Measurements from ENCODE around the gene LIME1.

Gene LIME1

DNA sequence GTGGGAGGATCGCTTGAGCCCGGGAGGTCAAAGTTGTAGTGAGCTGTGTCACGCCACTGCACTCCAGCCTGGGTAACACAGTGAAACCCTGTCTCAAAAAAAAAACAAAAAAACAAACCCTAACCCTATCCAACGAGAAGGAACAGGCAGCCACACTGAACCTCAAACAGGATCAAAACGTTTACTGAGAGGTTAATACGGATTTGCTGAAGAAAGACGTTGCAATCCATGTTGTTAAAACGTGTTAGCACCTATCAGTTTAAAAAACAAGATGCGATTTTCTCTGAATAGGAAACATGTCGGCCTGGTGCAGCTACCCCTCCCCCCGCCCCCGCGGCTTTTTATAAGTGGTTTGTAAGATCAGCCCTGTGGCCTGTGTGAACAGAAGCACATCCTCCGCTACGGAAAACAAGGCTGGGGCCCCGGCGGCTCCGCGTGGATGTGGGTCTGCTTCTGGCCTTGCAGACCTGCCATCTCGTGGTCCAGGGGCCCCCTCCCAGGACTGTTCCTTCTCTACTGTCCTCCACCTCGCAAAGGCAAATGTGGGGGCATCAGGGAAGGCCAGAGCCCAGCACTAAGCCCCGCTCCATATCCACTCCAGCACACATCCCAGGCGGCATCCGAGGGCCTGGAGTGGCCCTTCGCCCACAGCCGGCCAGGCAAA is 14.5 kb downstream of the LIME1 start:
- DNase-seq = no peak

DNA sequence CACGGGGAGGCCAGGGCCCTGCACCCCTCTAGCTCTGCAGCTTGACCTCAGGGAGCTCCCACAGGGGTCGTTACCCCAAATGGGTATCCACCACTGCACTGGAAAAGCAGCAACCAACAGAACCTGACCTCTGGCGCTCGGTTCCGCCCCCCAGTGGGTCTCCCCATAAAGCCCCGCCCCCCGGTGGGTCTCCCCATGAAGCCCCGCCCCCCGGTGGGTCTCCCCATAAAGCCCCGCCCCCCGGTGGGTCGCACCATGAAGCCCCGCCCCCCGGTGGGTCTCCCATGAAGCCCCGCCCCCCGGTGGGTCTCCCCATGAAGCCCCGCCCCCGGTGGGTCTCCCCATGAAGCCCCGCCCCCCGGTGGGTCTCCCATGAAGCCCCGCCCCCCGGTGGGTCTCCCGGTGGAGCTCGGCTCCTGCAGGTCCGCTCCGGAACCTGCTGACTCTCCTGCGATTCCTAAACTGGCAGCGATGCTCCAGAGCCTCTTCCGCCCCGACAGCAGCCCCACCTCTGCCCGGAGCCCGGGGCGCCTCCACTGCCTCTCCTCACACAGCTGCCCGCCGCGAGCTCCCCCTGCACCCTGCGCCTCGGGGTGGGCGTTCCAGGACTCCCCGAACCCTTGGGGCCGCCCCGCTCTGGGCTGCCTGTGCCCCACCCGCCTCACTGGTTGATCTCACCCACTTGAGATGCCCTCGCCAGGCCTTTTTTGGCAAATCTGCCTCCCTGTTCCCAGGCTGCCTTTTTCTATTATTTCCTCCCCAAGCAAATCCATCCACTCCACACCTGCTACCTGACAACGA is 15.2 kb downstream of the LIME1 start:
- no peak for DNase-seq

DNA sequence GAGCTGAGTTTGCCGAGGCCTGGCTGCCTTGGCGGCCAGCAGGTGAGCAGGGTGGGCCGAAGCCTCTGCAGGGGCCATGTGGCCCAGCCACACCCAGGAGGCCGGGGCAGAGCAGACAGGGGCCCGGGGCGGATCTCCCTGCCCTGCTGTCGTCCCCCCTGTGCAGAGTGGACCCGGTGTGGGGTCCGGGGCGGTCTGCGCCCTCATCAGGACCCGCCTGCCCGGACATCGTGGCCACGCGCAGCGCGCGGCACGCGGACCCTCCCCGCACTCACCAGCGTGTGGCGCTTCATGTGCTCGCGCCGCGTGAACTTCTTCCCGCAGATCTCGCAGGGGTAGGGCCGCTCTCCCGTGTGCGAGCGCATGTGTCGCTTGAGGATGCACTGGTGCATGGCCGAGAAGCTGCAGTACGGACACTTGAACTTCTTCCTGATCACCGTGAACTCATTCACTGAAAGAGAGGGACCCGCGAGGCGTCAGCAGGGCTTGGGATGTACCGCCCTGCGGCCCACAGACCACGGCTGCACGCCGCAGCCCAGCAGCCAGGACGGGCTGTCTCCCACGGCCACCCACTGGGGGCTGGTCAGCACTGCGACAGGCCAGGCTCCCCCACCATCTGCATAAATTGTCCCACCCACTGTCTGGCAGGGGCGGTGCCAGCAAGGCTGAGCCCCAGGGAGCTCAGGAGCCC is 16.1 kb downstream of the LIME1 start:
- DNase-seq = no peak

DNA sequence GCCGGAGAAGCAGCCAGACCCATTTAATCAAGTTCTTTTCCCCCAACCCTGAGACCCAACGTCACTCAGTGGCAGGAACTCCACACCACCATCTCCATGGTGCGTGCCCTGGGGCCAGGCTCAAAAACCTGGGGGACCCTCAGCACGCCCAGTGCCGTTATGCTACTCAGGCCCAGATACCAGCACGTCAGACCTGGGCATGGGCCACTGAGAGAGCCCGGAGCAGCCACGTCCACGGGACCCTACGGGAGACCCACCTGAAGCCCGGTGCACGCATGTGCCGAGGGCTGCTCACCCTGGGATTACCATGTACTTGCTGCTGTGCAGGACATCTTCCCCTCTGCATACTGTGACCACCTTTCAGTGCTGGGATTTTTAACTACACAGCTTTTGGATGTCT is 16.9 kb downstream of the LIME1 start:
- DNase-seq = no peak

DNA sequence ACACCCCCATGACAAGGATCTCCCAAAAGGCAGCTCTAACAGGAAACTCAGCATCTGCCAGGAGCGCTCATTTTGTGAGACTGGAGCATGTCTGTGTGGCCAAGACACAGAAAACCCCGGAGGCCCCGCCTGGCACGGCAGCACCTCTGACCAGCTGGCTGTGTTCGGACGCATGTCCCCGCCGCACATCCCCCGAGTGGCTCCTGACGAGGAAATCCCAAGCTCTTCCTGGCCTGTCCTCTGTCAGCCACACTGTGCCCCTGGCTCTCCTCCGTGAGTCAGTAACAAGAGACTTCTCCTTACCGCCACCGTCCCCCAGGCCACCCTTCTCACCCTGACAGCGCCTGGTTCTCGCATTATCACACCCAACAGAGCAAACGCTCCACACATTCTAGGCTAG is 17.5 kb downstream of the LIME1 start:
- DNase-seq = no peak

DNA sequence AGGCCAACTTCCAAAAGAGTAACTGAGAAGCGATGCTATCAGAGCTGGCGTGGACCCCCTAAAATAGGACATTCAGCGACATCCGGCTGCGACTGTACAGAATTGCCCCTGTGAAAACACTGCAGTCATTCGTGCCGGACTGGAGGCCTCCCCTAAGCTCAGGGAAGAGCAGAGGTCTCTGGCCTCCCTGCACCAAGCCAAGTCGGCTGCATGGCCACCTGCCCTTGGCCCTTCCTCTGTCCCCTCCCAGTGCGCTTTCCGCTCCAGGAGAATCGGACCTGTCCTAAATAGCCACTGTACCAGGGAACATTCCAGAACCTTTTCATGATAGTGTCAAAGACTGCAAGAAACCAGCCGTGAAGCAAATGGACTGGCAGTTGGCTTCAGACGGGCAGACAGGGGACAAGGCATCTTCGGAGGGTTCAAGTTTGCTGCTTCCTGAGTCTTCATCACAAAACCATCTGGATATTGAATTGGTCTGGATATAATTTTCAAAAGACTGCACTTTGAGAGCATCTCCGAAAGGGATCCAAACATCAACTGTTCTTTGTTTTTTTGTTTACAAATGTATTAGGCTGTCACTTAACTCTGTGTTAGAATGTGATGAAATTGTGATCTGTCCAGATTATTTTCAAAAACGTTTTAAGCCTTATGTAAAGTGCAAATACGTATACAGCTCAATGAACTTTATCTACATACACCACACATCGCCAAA is 19.6 kb downstream of the LIME1 start:
- DNase-seq = no peak

DNA sequence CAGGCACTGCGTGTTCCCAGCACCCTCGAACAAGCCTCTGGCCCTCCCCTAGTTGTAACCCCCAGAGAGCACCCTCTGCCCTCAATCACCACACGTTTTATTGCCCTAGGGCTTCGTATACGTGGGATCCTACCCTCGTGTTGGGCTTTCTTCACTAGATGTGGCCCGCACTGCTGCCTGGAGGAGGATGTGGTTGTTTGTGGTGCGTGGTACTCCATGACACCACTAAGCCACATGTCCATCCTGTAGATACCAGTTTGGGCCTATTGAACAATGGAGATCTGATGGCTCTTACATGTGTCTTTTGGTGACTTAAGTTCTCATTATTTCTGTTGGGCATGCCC is 20.2 kb downstream of the LIME1 start:
- DNase-seq = no peak

DNA sequence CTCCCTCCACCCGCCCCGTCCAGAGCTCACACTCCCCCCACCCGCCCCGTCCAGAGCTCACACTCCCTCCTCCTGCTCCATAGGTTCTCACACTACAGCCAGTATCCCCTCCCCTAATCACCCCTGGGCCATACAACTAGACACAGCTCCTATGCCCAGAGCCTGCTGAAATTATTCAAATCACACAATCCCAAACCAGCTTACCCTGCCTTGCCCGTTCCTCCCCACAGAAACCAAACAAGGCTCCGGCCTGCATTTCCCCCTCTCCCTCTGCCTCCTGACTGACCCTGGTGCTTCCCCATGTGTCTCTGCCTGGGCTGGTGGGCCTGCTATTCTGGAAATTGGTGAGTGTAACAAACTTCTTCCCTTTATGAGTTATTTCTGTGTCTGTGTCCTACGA is 21.7 kb downstream of the LIME1 start:
- no peak for DNase-seq

DNA sequence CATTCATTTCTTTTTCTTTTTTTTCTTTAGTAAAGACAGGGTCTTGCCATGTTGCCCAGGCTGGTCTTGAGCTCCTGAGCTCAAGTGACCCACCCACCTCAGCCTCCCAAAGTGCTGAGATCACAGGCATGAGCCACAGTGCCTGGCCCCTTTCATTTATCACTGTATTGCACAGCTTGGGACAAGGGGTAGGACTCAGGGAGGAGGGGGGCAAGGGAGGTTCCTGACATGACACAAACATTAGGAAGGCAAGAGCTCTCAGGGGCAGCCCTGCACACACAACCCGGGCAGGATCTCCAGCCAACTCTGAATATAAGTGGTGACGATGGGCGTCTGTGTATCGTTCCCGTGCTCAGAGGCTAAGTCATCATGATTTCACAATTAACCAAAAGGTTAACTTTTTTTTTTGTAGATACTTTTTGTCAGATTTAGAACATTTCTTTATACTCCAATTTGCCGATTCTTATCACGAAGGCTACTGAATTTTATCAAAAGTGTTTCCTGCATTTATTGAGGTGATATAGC is 23.0 kb downstream of the LIME1 start:
- DNase-seq = no peak

DNA sequence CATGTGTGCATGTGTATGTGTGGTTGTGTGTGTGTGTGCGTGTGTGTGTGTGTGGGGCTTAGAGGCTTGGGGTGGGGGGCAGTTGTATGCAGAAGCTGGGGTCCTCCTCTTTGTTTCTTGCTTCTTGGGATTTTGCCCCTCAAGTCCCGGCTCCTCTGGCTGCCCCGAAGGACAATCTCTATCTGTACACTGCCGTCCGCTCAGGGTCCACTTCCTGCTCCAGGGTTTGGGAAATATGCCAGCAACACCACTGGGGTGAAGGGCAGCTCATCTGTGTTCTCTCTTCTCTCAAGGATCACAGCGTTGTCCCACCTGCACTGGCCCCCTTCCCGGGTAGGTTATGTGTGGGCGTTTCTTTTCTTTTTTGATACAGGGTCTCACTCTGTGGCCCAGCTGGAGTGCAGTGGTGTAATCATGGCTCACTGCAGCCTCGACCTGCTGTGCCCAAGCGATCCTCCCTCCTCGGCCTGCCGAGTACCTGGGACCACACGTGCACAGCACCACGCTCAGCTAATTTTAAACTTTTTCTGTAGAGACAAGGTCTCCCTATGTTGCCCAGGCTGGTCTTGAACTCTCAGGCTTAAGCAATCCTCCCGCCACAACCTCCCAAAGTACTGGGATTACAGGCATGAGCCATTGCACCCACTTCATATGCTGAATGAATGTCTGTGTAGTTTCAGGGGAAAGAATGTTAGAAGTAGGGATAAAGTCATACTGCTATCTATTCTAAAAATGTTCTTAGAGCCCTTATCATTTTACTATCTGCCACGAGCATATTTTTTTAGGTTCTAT is 28.8 kb downstream of the LIME1 start:
- no peak for DNase-seq

DNA sequence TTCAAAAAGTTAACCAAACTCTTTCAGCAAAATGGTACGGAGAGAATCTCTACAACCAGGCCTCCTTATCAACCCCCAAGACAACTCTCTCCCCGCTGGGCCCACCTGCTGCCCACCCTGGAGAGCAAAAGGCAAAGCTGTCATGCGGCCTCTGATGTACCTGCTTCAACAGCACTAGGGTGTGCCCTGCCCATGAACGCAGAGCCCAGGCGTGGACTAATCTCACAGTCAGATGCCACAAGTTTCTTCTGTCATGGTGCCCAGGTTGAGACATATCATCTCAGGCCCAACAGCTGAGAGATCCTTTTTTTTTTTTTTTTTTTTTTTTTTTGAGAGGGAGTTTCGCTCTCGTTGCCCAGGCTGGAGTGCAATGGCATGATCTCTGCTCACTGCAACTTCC is 29.4 kb downstream of the LIME1 start:
- DNase-seq = no peak

DNA sequence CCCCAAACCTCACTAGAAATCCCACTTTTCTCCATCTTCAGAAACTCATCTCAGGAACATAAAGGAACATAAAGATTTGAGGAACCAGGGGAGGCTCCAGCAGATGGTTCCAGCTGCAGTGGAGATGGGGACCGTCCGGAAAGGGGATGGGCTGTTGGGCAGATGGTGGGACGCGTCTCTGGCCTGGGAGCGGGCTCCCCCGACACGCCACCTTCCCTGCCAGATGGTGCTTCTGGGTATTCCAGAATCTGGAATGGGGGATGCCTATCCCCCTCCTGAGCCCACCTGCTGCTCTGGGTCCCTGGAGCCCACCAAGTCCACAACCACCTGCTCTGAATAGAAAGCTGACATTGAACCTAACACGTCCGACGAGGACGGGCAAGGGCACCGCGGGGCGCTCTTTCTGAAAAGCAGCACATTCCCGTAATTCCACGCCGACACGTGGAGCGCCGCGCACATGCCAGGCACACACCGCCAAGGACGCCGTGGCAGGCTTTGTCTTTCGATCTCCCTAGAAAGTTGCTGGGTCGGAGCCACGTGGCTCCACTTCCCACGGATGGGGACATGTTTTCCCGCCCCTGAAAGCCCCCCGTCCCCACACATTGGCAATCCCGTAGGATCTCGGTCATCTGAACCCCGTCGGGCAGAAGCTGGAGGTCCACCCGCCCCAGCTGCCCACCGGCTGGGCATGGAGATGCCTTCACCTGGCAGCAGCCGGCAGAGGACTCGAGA is 30.4 kb downstream of the LIME1 start:
- DNase-seq = no peak

DNA sequence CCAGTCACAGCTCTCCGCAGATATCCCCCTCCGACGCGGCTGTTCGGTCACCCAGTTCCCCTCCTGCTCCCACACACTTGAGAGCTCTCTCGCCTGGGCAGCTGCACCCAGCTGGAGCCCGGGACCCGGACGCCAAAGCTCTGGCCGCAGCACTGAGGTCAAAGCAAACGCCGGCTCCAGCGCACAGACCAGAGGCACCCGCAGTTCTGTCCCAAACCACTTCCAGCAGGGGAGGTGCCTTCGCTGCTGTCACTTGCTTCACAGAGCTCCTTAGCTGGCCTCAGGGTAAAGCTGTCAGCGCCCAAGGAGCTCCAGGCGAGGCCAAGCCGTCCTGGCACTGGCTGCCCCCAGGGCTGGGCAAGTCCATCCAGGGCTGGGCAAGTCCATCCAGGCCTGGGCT is 31.0 kb downstream of the LIME1 start:
- DNase-seq = no peak

DNA sequence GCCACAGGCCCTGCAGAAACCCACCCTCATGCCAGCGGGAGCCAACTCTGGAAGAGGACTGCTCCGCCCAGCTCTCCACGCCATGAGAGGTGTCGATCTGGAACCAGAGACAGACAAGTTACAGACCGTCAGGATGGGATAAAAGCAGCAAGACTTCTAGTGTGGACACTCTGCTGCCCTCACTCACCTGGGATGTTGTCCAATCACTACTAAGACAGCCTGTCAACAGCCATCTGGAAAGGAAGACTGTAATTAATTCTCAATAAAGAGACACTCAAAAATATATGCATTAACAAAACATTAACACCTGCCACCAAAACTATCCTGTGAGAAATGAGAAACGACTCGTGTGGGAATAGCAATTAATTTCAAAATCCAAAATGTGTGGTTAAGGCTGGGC is 31.4 kb downstream of the LIME1 start:
- DNase-seq = no peak

DNA sequence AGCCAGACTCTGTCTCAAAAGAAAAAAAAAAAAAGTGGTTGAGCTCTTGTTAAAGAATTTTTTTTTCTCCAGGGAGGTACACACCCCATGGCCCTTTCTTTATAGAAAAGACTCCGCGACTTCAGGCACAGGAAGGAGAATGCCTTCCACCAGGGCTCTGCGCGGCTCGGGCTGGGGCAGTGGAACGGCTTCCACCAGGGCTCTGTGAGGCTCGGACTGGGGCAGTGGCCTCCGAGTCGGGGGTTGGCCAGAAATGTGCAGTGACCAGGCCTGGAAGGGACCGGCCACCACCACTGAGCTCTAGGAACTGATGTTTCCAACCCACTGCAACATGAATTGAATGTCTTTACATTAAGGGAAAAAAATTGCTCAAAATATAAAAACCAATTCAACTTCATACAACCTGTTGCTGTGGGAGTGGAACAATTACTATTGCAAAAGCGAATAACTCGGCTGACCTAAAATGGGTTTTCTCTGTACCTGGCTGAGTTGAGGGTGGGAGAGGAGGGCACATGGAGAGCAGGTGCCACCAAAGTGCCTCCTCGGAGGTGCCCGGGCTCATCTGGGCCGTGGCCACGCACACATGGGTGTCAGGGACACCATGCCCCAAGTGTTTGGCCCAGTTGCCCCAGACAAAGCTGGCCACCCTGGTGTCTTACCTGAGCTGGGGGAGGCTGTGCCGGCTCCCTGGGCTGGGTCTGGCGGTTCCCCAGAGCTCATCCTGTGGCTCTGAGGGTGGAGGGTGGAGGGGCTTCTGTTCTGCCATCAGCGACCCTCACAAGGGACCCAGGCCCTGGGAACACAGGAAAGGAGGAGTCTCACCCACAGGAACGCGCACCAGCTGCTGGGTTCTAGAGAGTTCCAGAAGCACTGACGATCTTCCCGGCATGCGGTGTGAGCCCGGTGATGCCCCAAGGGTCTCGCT is 32.4 kb downstream of the LIME1 start:
- DNase-seq = no peak

DNA sequence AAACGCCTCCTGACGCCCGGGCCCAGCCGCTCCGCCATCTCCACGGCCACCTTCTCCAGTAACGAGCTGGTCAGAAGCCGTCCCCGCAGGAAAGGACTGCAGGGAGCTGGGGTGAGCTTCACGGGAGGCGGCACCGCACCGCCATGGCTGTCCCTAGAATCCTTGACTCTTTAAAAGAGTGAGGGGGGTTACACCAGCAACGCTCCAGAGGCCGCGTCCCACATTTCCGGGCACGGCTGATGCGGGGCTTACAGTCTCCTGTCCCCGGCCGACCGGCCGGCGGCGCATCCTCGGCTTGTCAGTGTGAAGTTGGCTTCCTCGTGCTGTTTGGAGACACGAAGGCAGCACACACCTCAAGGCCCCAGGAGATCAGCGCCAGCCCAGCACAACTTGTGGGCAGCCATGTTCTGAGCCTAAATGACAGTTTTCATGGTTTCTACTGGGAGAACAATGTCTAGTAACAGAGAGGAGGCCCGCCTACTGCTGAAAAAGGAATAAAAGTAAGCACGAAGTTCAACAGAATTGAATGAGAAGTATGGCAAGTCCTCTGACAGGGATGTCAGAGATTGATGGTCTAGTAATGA is 33.5 kb downstream of the LIME1 start:
- no peak for DNase-seq

DNA sequence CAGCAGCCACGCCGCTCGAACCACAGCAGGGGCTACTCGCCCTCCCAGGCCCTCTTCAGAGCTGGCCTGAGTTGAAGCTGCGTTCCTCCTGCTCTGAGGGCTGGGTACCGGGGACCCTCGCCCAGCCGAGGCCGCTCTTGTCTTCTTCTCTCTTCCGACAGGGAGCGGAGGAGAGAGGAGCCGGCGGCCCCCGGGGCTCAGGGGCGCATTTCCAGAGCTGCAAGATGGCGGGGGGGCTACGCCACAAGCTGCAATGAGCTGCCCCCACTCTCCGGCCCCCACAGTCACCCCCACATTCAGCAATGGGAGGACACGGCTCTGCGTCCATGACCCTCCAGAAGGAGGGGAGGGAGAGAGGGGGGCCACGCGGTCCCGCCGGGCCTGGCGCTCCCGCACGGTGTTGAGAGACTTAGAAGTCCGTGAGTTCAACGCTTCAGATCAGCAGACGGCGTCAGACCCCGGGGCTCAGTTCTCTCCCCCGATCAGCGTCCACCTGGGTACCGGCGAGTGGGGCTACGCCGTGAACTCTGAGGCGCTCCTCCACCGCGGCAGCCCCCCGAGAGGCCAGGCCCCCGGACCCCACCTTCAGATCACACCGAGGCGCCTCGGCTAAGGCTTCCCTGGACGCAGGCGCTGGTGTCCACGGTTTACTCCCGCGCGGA is 34.7 kb downstream of the LIME1 start:
- no peak for DNase-seq

DNA sequence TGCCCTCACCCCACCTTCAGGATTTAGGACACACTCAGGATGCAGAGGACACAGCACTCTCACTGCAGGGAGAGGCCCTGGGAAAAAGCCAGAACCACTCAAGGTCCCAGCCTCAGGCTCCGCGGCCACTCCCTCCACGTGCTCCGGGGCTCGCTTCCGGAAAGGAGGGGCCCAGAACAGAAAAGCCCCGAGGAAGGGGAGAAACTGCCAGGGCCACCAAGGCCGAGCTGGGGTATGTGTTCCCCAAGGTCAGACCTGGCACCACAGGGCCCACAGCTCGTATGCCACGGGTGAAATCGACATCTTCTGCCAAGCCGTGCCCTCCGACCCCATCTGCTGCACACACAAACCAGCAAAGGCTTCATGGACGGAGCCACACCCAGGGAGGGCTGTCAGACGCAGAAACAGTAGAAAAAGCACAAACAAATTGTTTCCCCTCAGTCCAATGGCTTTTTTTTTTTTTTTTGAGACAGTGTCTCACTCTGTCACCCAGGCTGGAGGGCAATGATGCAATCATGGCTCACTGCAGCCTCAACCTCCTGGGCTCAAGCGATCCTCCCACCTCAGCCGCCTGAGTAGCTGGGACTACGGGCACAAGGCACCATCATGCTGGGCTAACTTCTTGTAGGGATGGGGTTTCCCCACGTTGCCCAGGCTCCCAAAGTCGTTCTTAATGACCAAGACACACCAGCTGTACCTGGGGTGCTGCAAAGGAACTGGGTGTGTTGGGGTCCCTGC is 36.5 kb downstream of the LIME1 start:
- no peak for DNase-seq
